Mucosa of rectum (tissue), 2 donors: ENCODE measurements around the gene ARTN.

Experiments
- H3K27ac ChIP-seq, 2 donors: one replicate each; pipeline ENCODE4 v1.7.0; 2013; ENCODE audit warnings: inconsistent platforms in 2 of 2, low read depth in 2 of 2, low read length in 2 of 2
- H3K27me3 ChIP-seq, 2 donors: one replicate each; pipeline ENCODE4 v1.7.0; 2013; ENCODE audit warnings: low read length in 2 of 2; ENCODE audit not compliant: control insufficient read depth in 2 of 2, insufficient read depth in 2 of 2
- H3K36me3 ChIP-seq, 2 donors: one replicate each; pipeline ENCODE4 v1.7.0; 2013; ENCODE audit warnings: low read length in 2 of 2; ENCODE audit not compliant: control insufficient read depth in 2 of 2, insufficient read depth in 2 of 2
- H3K4me1 ChIP-seq, 2 donors: one replicate each; pipeline ENCODE4 v1.7.0; 2013; ENCODE audit warnings: low read length in 2 of 2, mild to moderate bottlenecking in 1 of 2; ENCODE audit not compliant: control insufficient read depth in 2 of 2, insufficient read depth in 2 of 2
- H3K4me3 ChIP-seq, 2 donors: one replicate each; pipeline ENCODE4 v1.7.0; 2013; ENCODE audit warnings: low read length in 2 of 2
- H3K9ac ChIP-seq, 2 donors: one replicate each; pipeline ENCODE4 v1.7.0; 2013; ENCODE audit warnings: low read length in 2 of 2, low read depth in 1 of 2, mild to moderate bottlenecking in 1 of 2
- H3K9me3 ChIP-seq, 2 donors: one replicate each; pipeline ENCODE4 v1.7.0; 2013; ENCODE audit warnings: low read length in 2 of 2; ENCODE audit not compliant: control insufficient read depth in 2 of 2
- donor health status: healthy.
- donor health status: Normal muscosa, but diverticular disease.

The ARTN gene

GRCh38 chr1:43983253-43983899, 49.8 kb downstream of the ARTN start:
- Histone ChIP-seq H3K4me3 (no peak overlapping the region), H3K9ac (no peak overlapping the region), H3K27ac (no peak overlapping the region), H3K36me3 (peaks cover 3 to 7% of the 10 kb centered on the region in 2 donors), H3K27me3 (no peaks in the 10 kb centered on the region), H3K9me3 (no peaks in the 10 kb centered on the region), H3K4me1 (peaks cover 28 to 39% of the 10 kb centered on the region in 2 donors)

DNA sequence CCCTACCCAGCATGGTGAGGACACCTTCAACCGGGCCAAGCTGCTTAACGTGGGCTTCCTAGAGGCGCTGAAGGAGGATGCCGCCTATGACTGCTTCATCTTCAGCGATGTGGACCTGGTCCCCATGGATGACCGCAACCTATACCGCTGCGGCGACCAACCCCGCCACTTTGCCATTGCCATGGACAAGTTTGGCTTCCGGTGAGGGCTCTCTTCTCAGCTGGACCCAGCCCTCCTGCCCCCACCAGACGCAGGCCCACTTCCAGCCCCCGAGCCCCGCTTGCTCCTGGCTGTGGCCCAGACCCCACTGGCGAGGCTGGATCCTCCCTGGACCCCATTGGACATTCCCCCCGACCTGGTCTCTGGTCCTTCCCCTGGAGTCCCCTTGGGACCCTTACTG, 51.3 kb downstream of the ARTN start:
- Histone ChIP-seq H3K36me3 (peaks cover 3 to 7% of the 10 kb centered on the region in 2 donors), H3K27ac (no peak overlapping the region), H3K4me3 (no peak overlapping the region), H3K27me3 (no peaks in the 10 kb centered on the region), H3K9me3 (no peaks in the 10 kb centered on the region), H3K4me1 (peaks cover 20 to 32% of the 10 kb centered on the region in 2 donors), H3K9ac (no peak overlapping the region)

GRCh38 chr1:43985984-43986595, 52.5 kb downstream of the ARTN start:
- H3K9me3 ChIP-seq: no peaks in the 10 kb centered on the region
- H3K36me3 ChIP-seq: peaks cover 3 to 7% of the 10 kb centered on the region in 2 donors
- no peaks in the 10 kb centered on the region for H3K27me3 ChIP-seq
- no peak overlapping the region for H3K9ac ChIP-seq
- H3K4me3 ChIP-seq: no peak overlapping the region
- H3K4me1 ChIP-seq: peaks cover 13 to 30% of the 10 kb centered on the region in 2 donors
- no peak overlapping the region for H3K27ac ChIP-seq

GRCh38 chr1:43986712-43987111, 53.1 kb downstream of the ARTN start:
- peak overlapping the region in 1 of 2 donors; percentile 21 for H3K9ac ChIP-seq
- no peak overlapping the region for H3K4me3 ChIP-seq
- peaks cover 3 to 7% of the 10 kb centered on the region in 2 donors for H3K36me3 ChIP-seq
- H3K27ac ChIP-seq: peak overlapping the region; percentile 6 to 41
- no peaks in the 10 kb centered on the region for H3K27me3 ChIP-seq
- no peaks in the 10 kb centered on the region for H3K9me3 ChIP-seq
- H3K4me1 ChIP-seq: peaks cover 10 to 28% of the 10 kb centered on the region in 2 donors
